Adrenal gland (tissue), 12 donors: ENCODE measurements around the gene SPINDOC. TPM values are rescaled to one million over a fixed set of nuclear protein-coding genes. Genes with fewer than 3 reads are reported as not detected.

Experiments
- DNase-seq, 7 donors: peaks; one replicate each; pipeline ENCODE4 v3.0.0-alpha.2; 2019 to 2020
- H3K27ac ChIP-seq, 5 donors: fragments of 200-600 bp; sonication (generic) in 4 of 5; 1 replicate in 3 of 5; 2 replicates in 2 of 5; pipeline versions ENCODE4 v1.5.1 to v1.8.0; 2016 to 2020; ENCODE audit warnings: mild to moderate bottlenecking in 1 of 5
- H3K27me3 ChIP-seq: fragments of 200-600 bp; 2 replicates; pipeline ENCODE4 v1.8.0; 2021
- H3K36me3 ChIP-seq, 2 donors: fragments of 200-600 bp; replicated peaks in 1 of 2; 1 replicate in 1 of 2; 2 replicates in 1 of 2; pipeline versions ENCODE4 v1.5.1 to v1.8.0; 2018 to 2022
- H3K4me1 ChIP-seq, 2 donors: fragments of 200-600 bp; replicated peaks in 1 of 2; 1 replicate in 1 of 2; 2 replicates in 1 of 2; pipeline versions ENCODE4 v1.5.1 to v1.8.0; 2018 to 2021
- H3K4me3 ChIP-seq, 4 donors: fragments of 200-600 bp; sonication (generic) in 3 of 4; one replicate each; pipeline ENCODE4 v1.5.1; 2016 to 2018
- H3K9me3 ChIP-seq, 3 donors: fragments of 200-600 bp; sonication (generic) in 1 of 3; replicated peaks in 1 of 3; 1 replicate in 2 of 3; 2 replicates in 1 of 3; pipeline versions ENCODE4 v1.5.1 to v1.8.0; 2016 to 2021
- POLR2A ChIP-seq, 2 donors: fragments of 450-650 bp; IDR thresholded peaks; one replicate each; pipeline ENCODE4 v1.6.1; 2017; ENCODE audit warnings: antibody characterized with exemption in 2 of 2, mild to moderate bottlenecking in 2 of 2, moderate library complexity in 1 of 2
- WGBS, 4 donors: extraction: QIAGEN DNeasy Blood & Tissue Kit in 2 of 4; methylation state at CpG; one replicate each; pipeline versions ENCODE4 v1.1.5 to v1.1.7; 2013 to 2017; 5-methylcytosine and 5-hydroxymethylcytosine counted together
- intact Hi-C, 2 donors: fragments of 100-400 bp; cut with DNase I; formaldehyde crosslinking; loops; one replicate each; pipeline versions ENCODE4 v1.14.1 to v1.15.0; 2022 to 2023
- polyA plus RNA-seq, 3 donors: library from polyadenylated mRNA; stranded (reverse); fragments of 200-250 nt in 2 of 3; fragments of 350-450 nt in 1 of 3; fragmentation: Illumina TruSeq in 1 of 3; extraction: RNeasy Lipid Tissue Mini Kit (QIAGEN cat#74804) in 1 of 3; gene quantifications; one replicate each; pipeline ENCODE4 v1.2.3, GENCODE V29; 2013 to 2014
- total RNA-seq, 9 donors: library from RNA; depleted of rRNA in 4 of 9; stranded (reverse); fragments of >200 nt in 4 of 9; fragments of 120-200 nt in 1 of 9; fragmentation: NEBNext Ultra II Directional in 1 of 9; extraction: Animal tissue kit (Norgen Biotek cat#: 25700) in 1 of 9; gene quantifications; one replicate each; pipeline versions ENCODE4 v1.1.0 to v1.2.4, GENCODE V29; 2013 to 2023
- TF ChIP-seq, protein P1 (sequence below), 6 experiments: fragments of 450-650 bp in 4 of 6; fragments of 200-600 bp in 2 of 6; sonication (generic) in 1 of 6; IDR thresholded peaks; 1 replicate in 5 of 6; 2 replicates in 1 of 6; pipeline versions ENCODE4 v1.5.1 to v1.8.0; 2016 to 2021; ENCODE audit warnings: antibody characterized with exemption in 6 of 6, mild to moderate bottlenecking in 2 of 6, moderate library complexity in 1 of 6
- donor health status: healthy with polysubstance abuse.
- donor health status: Bipolar disorder and iron deficiency.
- donor health status: DM: yes; HTN: yes; CAD: no.
- donor health status: DM: no; HTN: no; CAD: no.
- donor health status: DM: no; HTN: no; CAD: no.
- donor health status: DM: yes; HTN: yes; CAD: no.

Gene SPINDOC
- total and polyA plus RNA-seq, 12 donors: 4.5 to 19.2 (median 10.9) TPM

- 83 to 91% (median 86%) methylated on average over 2 to 7 of the region's 7 CpGs for WGBS, 4 donors
- intact Hi-C loops: no loop called here
- H3K4me3 ChIP-seq: no peak overlapping the region
- peak overlapping the region in 3 of 5 donors; percentile 39 to 68 (median 64) for H3K27ac ChIP-seq
- no peak for DNase-seq
- H3K27me3 ChIP-seq: no peaks in the 10 kb centered on the region
- no peaks in the 10 kb centered on the region for H3K9me3 ChIP-seq
- H3K4me1 ChIP-seq: peaks cover 50 to 72% of the 10 kb centered on the region in 2 donors
- TF ChIP-seq POLR2A (IDR thresholded peaks at IDR 0.05): no peak
- TF ChIP-seq, protein P1, sequence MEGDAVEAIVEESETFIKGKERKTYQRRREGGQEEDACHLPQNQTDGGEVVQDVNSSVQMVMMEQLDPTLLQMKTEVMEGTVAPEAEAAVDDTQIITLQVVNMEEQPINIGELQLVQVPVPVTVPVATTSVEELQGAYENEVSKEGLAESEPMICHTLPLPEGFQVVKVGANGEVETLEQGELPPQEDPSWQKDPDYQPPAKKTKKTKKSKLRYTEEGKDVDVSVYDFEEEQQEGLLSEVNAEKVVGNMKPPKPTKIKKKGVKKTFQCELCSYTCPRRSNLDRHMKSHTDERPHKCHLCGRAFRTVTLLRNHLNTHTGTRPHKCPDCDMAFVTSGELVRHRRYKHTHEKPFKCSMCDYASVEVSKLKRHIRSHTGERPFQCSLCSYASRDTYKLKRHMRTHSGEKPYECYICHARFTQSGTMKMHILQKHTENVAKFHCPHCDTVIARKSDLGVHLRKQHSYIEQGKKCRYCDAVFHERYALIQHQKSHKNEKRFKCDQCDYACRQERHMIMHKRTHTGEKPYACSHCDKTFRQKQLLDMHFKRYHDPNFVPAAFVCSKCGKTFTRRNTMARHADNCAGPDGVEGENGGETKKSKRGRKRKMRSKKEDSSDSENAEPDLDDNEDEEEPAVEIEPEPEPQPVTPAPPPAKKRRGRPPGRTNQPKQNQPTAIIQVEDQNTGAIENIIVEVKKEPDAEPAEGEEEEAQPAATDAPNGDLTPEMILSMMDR (IDR thresholded peaks at IDR 0.05): no peak
- H3K36me3 ChIP-seq: no peaks in the 10 kb centered on the region
Measured at GRCh38 chr11:63869171-63869591, 55.9 kb downstream of the SPINDOC start.

- WGBS, 4 donors: 49 to 69% (median 60%) methylated on average over 3 to 8 of the region's 8 CpGs
- H3K27ac ChIP-seq: peak overlapping the region in 3 of 5 donors; percentile 39 to 68 (median 64)
- H3K4me3 ChIP-seq: no peak overlapping the region
- H3K27me3 ChIP-seq: no peaks in the 10 kb centered on the region
- TF ChIP-seq POLR2A (IDR thresholded peaks at IDR 0.05): no peak
- TF ChIP-seq, protein P1 (IDR thresholded peaks at IDR 0.05): no peak
- intact Hi-C loops: no loop called here
- DNase-seq: no peak
- no peaks in the 10 kb centered on the region for H3K9me3 ChIP-seq
- H3K4me1 ChIP-seq: peaks cover 55 to 77% of the 10 kb centered on the region in 2 donors
- no peaks in the 10 kb centered on the region for H3K36me3 ChIP-seq
Measured at GRCh38 chr11:63869683-63870082, 56.4 kb downstream of the SPINDOC start.

GRCh38 chr11:63870351-63871140 lies 57.3 kb downstream of the SPINDOC start:
- Histone ChIP-seq H3K9me3 (no peaks in the 10 kb centered on the region), H3K36me3 (no peaks in the 10 kb centered on the region), H3K4me3 (no peak overlapping the region), H3K27ac (peak overlapping the region in 4 of 5 donors; percentile 28 to 68 (median 52)), H3K27me3 (no peaks in the 10 kb centered on the region), H3K4me1 (peaks cover 55 to 81% of the 10 kb centered on the region in 2 donors)
- intact Hi-C loops: no loop called here
- TF ChIP-seq POLR2A (IDR thresholded peaks at IDR 0.05): no peak
- TF ChIP-seq, protein P1 (IDR thresholded peaks at IDR 0.05): no peak
- 37 to 41% (median 41%) methylated on average over 11 to 14 of the region's 14 CpGs for WGBS, 4 donors
- peak in 5 of 7 donors; percentile 28 to 51 (median 42) for DNase-seq

DNA sequence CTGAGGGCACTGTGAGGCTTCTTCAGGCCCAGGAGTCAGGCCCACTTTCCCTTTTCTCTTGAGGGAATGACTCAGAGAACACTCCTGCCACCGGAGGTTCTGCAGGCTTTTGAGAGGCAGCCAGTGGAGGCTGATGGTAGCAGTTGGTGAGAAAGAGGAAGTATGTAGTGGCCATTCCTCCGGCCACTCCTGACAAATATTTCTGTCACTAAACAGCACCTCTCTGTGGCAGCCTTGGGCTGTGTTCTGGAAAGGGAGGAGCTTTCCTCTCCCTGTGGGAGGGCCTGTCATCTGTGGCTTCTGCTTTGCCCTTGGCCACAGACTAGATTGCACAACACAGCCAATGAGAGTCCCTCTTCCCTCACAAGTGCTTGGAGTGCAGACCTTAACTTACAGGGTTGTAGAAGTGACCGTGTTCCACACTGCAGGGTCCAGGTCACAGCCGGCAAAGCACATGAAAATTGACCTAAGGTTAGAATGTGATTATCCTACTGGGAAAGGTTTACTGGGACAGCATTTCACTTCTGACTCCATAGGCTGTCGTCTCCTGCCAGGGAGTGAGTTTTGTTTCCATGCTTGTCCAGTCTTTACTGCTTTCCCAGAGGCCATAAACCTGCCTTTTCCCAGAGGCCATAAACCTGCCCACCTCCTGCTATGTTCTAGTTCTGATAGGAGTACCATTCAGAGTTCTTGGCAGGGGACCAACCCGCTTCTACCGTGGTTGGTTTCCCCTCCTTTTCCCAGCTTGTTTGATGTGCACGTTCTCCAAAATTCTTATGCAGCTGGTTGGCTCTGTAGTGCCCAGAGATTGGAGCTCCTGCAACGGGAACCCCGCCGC lies 58.9 kb downstream of the SPINDOC start:
- H3K9me3 ChIP-seq: no peaks in the 10 kb centered on the region
- H3K4me3 ChIP-seq: peak overlapping the region in 1 of 4 donors; percentile 1
- H3K4me1 ChIP-seq: peaks cover 46 to 68% of the 10 kb centered on the region in 2 donors
- intact Hi-C loops: no loop called here
- TF ChIP-seq, protein P1 (IDR thresholded peaks at IDR 0.05): peak; percentile 15 to 71 (median 62)
- TF ChIP-seq POLR2A (IDR thresholded peaks at IDR 0.05): peak in 1 of 2 donors; percentile 77
- no peaks in the 10 kb centered on the region for H3K36me3 ChIP-seq
- peak overlapping the region in 4 of 5 donors; percentile 56 to 81 (median 77) for H3K27ac ChIP-seq
- 7 to 14% (median 12%) methylated on average over 9 to 11 of the region's 11 CpGs for WGBS, 4 donors
- H3K27me3 ChIP-seq: no peaks in the 10 kb centered on the region
- peak; percentile 88 to 98 (median 96) for DNase-seq
